Smooth muscle cell (in vitro differentiated cells): ENCODE results near the gene ENAH. TPM values are rescaled to one million over a fixed set of nuclear protein-coding genes. Genes with fewer than 3 reads are reported as not detected.

Experiments
- DNase-seq: peaks from one replicate; lab custom pipeline; 2025; ENCODE audit not compliant: unreplicated experiment; lab: John Stamatoyannopoulos, UW
- H2AFZ ChIP-seq: fragments of 200-600 bp; sonication (generic); 2 replicates; pipeline ENCODE4 v1.6.0; 2016; ENCODE audit warnings: antibody characterized with exemption, low read depth, mild to moderate bottlenecking
- H3F3A ChIP-seq: fragments of 200-600 bp; sonication (generic); 2 replicates; pipeline ENCODE4 v1.6.0; 2017; ENCODE audit warnings: antibody characterized with exemption, low read depth
- H3K27ac ChIP-seq: fragments of 200-600 bp; sonication (generic); 2 replicates; pipeline ENCODE4 v1.5.1; 2016; ENCODE audit warnings: low read depth, mild to moderate bottlenecking
- H3K27me3 ChIP-seq: fragments of 200-600 bp; sonication (generic); 2 replicates; pipeline ENCODE4 v1.6.1; 2016; ENCODE audit warnings: low read depth, mild to moderate bottlenecking
- H3K36me3 ChIP-seq: fragments of 200-600 bp; sonication (generic); 2 replicates; pipeline ENCODE4 v1.5.1; 2016; ENCODE audit warnings: low read depth
- H3K4me1 ChIP-seq: fragments of 200-600 bp; sonication (generic); 2 replicates; pipeline ENCODE4 v1.5.1; 2016; ENCODE audit warnings: low read depth
- H3K4me2 ChIP-seq: fragments of 200-600 bp; sonication (generic); 2 replicates; pipeline ENCODE4 v1.6.0; 2016; ENCODE audit warnings: mild to moderate bottlenecking
- H3K4me3 ChIP-seq: fragments of 200-600 bp; sonication (generic); 2 replicates; pipeline ENCODE4 v1.5.1; 2016; ENCODE audit warnings: mild to moderate bottlenecking
- H3K79me2 ChIP-seq: fragments of 200-600 bp; sonication (generic); 2 replicates; pipeline ENCODE4 v1.6.0; 2016; ENCODE audit warnings: low read depth, mild to moderate bottlenecking
- H3K9ac ChIP-seq: fragments of 200-600 bp; sonication (generic); 2 replicates; pipeline ENCODE4 v1.6.0; 2016; ENCODE audit warnings: low read depth
- H3K9me3 ChIP-seq: fragments of 200-600 bp; sonication (generic); replicated peaks from 2 replicates; pipeline ENCODE4 v1.5.1; 2016; ENCODE audit warnings: low read depth
- H4K20me1 ChIP-seq: fragments of 200-600 bp; sonication (generic); 2 replicates; pipeline ENCODE4 v1.6.0; 2016; ENCODE audit warnings: low read depth
- CTCF ChIP-seq: fragments of 200-600 bp; sonication (generic); IDR thresholded peaks from 2 replicates; pipeline ENCODE4 v1.5.1; 2017; ENCODE audit warnings: borderline replicate concordance, mild to moderate bottlenecking, antibody characterized with exemption; ENCODE audit not compliant: insufficient read depth, poor library complexity, severe bottlenecking
- WGBS: methylation state at CpG from one replicate; pipeline ENCODE4 v1.1.7; 2016; ENCODE audit warnings: low lambda C conversion rate; 5-methylcytosine and 5-hydroxymethylcytosine counted together
- polyA plus RNA-seq: library from polyadenylated mRNA; unstranded; fragments of >200 nt; fragmentation: Nextera tagmentation; extraction: Ambion mirVana; gene quantifications from 2 replicates; pipeline ENCODE4 v1.2.1, GENCODE V29; 2016
- total RNA-seq: library from RNA; depleted of rRNA; stranded (reverse); fragments of >200 nt; gene quantifications from 2 replicates; pipeline ENCODE4 v1.2.3, GENCODE V29; 2014

The ENAH gene
- total and polyA plus RNA-seq, 2 experiments from 2014 or later: 39.3 to 147 TPM

GRCh38 chr1:225493591-225494246 is 159.2 kb downstream of the ENAH start:
- H3K4me3 ChIP-seq: no peak overlapping the region
- H3K27me3 ChIP-seq: no peaks in the 10 kb centered on the region
- no peak for TF ChIP-seq CTCF
- DNase-seq: no peak
- H3K4me1 ChIP-seq: no peaks in the 10 kb centered on the region
- H4K20me1 ChIP-seq: peaks cover 4% of the 10 kb centered on the region
- no peak overlapping the region for H2AFZ ChIP-seq
- no peak overlapping the region for H3K4me2 ChIP-seq
- H3K9me3 ChIP-seq: no peaks in the 10 kb centered on the region
- no peak overlapping the region for H3K27ac ChIP-seq
- H3K9ac ChIP-seq: no peak overlapping the region
- peaks cover 13% of the 10 kb centered on the region for H3K36me3 ChIP-seq
- no peaks in the 10 kb centered on the region for H3K79me2 ChIP-seq
- WGBS: 94% methylated on average over 6 of the region's 6 CpGs
- H3F3A ChIP-seq: peaks cover 1% of the 10 kb centered on the region

- Histone ChIP-seq H3K4me2 (no peak overlapping the region), H3K4me1 (no peaks in the 10 kb centered on the region), H3K36me3 (no peaks in the 10 kb centered on the region), H3K9me3 (no peaks in the 10 kb centered on the region), H3K4me3 (no peak overlapping the region), H3K27me3 (no peaks in the 10 kb centered on the region), H3K27ac (no peak overlapping the region), H3K79me2 (no peaks in the 10 kb centered on the region), H4K20me1 (no peaks in the 10 kb centered on the region), H2AFZ (no peak overlapping the region), H3K9ac (no peak overlapping the region), H3F3A (peaks cover 11% of the 10 kb centered on the region)
- DNase-seq: no peak
- 90% methylated on average over 5 of the region's 5 CpGs for WGBS
- TF ChIP-seq CTCF: no peak
Observed at GRCh38 chr1:225488676-225489075, 164.2 kb downstream of the ENAH start.

GRCh38 chr1:225486856-225487255 is 166.1 kb downstream of the ENAH start:
- Histone ChIP-seq H3K9ac (no peak overlapping the region), H3K27ac (no peak overlapping the region), H4K20me1 (no peaks in the 10 kb centered on the region), H3K36me3 (no peaks in the 10 kb centered on the region), H2AFZ (no peak overlapping the region), H3K79me2 (no peaks in the 10 kb centered on the region), H3K4me1 (no peaks in the 10 kb centered on the region), H3K4me2 (no peak overlapping the region), H3K4me3 (no peak overlapping the region), H3F3A (peaks cover 17% of the 10 kb centered on the region), H3K27me3 (no peaks in the 10 kb centered on the region), H3K9me3 (no peaks in the 10 kb centered on the region)
- WGBS: 94% methylated on average over 2 of the region's 2 CpGs
- no peak for DNase-seq
- TF ChIP-seq CTCF: no peak

GRCh38 chr1:225485991-225486530 is 166.9 kb downstream of the ENAH start:
- H3K27ac ChIP-seq: no peak overlapping the region

More at GRCh38 chr1:225485991-225486530, 166.9 kb downstream of the ENAH start:
- Histone ChIP-seq H3K4me2 (no peak overlapping the region), H3K4me3 (no peak overlapping the region), H2AFZ (no peak overlapping the region), H3K79me2 (no peaks in the 10 kb centered on the region), H3K9me3 (no peaks in the 10 kb centered on the region), H3K9ac (no peak overlapping the region), H3F3A (peaks cover 17% of the 10 kb centered on the region), H4K20me1 (no peaks in the 10 kb centered on the region), H3K27me3 (no peaks in the 10 kb centered on the region), H3K4me1 (no peaks in the 10 kb centered on the region), H3K36me3 (no peaks in the 10 kb centered on the region)
- 92% methylated on average over 6 of the region's 6 CpGs for WGBS
- TF ChIP-seq CTCF: no peak
- DNase-seq: no peak
